ENCODE results near the gene PAPLN.

DNA sequence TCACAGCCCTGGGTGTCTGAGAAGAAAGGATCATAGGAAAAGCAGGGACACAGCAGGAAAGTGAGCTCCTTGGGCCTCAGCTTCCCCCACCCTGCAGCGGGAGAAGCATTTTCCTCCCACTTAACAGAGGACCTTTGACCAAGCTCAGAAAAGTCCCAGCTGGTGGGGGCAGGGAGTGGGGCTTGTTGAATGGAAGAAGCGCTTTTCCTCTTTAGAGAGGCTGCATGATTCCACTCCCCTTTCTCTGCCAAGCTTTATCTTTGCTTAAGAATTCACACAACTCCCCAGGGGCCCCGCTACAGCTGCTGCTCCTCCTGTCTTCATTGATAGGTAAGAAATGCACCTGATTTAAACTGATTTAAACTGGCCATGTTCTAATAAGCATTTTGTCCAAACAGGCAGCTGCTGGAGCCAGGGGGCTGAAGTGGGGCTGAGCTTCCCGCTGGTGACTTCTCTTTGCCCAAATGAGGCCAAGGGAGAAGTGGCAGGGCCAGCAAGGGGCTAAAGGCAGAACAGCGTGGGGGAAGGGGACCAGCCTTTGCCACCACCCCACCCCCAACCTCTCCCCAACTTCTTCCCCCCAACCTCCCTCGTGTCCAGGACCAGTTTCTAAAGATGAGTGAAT lies 1.7 kb upstream of the PAPLN start:
- TF ChIP-seq, protein P1, sequence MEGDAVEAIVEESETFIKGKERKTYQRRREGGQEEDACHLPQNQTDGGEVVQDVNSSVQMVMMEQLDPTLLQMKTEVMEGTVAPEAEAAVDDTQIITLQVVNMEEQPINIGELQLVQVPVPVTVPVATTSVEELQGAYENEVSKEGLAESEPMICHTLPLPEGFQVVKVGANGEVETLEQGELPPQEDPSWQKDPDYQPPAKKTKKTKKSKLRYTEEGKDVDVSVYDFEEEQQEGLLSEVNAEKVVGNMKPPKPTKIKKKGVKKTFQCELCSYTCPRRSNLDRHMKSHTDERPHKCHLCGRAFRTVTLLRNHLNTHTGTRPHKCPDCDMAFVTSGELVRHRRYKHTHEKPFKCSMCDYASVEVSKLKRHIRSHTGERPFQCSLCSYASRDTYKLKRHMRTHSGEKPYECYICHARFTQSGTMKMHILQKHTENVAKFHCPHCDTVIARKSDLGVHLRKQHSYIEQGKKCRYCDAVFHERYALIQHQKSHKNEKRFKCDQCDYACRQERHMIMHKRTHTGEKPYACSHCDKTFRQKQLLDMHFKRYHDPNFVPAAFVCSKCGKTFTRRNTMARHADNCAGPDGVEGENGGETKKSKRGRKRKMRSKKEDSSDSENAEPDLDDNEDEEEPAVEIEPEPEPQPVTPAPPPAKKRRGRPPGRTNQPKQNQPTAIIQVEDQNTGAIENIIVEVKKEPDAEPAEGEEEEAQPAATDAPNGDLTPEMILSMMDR (IDR thresholded peaks at IDR 0.05), result no peak
- TF ChIP-seq POLR2A (IDR thresholded peaks at IDR 0.05), result no peak

Measured in testis (tissue), 2 donors.